HFF-Myc (cell line): ENCODE data around the gene TMEM208.

Source experiments
- DNase-seq: peaks from one replicate; pipeline ENCODE4 v3.0.0-alpha.2; 2011; ENCODE audit warnings: low read depth; ENCODE audit errors: extremely low read depth
- H3K4me3 ChIP-seq: replicated peaks from 2 replicates; pipeline ENCODE4 v1.5.1; 2011; ENCODE audit warnings: low read depth, mild to moderate bottlenecking, control low read depth, low read length
- CTCF ChIP-seq: IDR thresholded peaks from 2 replicates; pipeline ENCODE4 v1.5.1; 2012; ENCODE audit warnings: mild to moderate bottlenecking, low read depth, low read length, control low read depth; ENCODE audit errors: missing control alignments

TMEM208 gene

GRCh38 chr16:67236563-67237395 lies 9.8 kb downstream of the TMEM208 start:
- TF ChIP-seq CTCF = no peak
- DNase-seq = no peak
- H3K4me3 ChIP-seq = no peak overlapping the region

- TF ChIP-seq CTCF = no peak
- DNase-seq = no peak
- no peak overlapping the region for H3K4me3 ChIP-seq
Observed at GRCh38 chr16:67237396-67238277, 10.7 kb downstream of the TMEM208 start.

- H3K4me3 ChIP-seq = no peak overlapping the region
- no peak for TF ChIP-seq CTCF
- no peak for DNase-seq
Observed at GRCh38 chr16:67238278-67238575, 11.3 kb downstream of the TMEM208 start.

- no peak for TF ChIP-seq CTCF
- DNase-seq = no peak
- H3K4me3 ChIP-seq = no peak overlapping the region
Observed at GRCh38 chr16:67238806-67239470, 12.0 kb downstream of the TMEM208 start.

GRCh38 chr16:67240506-67240905 lies 13.6 kb downstream of the TMEM208 start:
- no peak for DNase-seq
- no peak for TF ChIP-seq CTCF
- H3K4me3 ChIP-seq = no peak overlapping the region

- peak; percentile 36 for DNase-seq
- TF ChIP-seq CTCF = no peak
- no peak overlapping the region for H3K4me3 ChIP-seq
Observed at GRCh38 chr16:67241008-67241900, 14.3 kb downstream of the TMEM208 start.
